OCI-LY7 (cell line): Measurements from ENCODE around the gene TNNT1. TPM values are rescaled to one million over a fixed set of nuclear protein-coding genes. Genes with fewer than 3 reads are reported as not detected.

Source experiments
- BruUV-seq: library from RNA; stranded (reverse); fragments of 400-500 nt; replicated peaks from 2 replicates; lab custom pipeline; 2021; lab: Mats Ljungman, UMichigan
- CTCF ChIA-PET: fragments of 300-600 bp; sonication (Branson Sonifier 250); formaldehyde crosslinking; loops from one replicate; lab custom pipeline; 2022; ENCODE audit warnings: antibody characterized with exemption; ENCODE audit not compliant: unreplicated experiment; lab: Charles Lee
- POLR2A ChIA-PET: fragments of 300-600 bp; sonication (Branson Sonifier 250); formaldehyde crosslinking; loops from one replicate; lab custom pipeline; 2022; ENCODE audit warnings: antibody characterized with exemption; lab: Charles Lee
- DNase-seq: peaks from one replicate; pipeline ENCODE4 v3.0.0-alpha.2; 2015; ENCODE audit warnings: low spot score
- H2AFZ ChIP-seq: fragments of 200-600 bp; sonication (generic), shearing (Covaris generic); 2 replicates; pipeline ENCODE4 v1.6.1; 2014; ENCODE audit warnings: mild to moderate bottlenecking, antibody characterized with exemption, low read length, moderate library complexity
- H3K27ac ChIP-seq: fragments of 200-600 bp; sonication (generic); 2 replicates; pipeline ENCODE4 v1.5.1; 2014; ENCODE audit warnings: mixed run types, low read depth, mild to moderate bottlenecking, moderate library complexity, low read length, inconsistent platforms; ENCODE audit not compliant: poor library complexity, severe bottlenecking
- H3K36me3 ChIP-seq: fragments of 200-600 bp; sonication (generic); 2 replicates; pipeline ENCODE4 v1.6.1; 2014; ENCODE audit warnings: mild to moderate bottlenecking, antibody characterized with exemption, low read length, moderate library complexity, mixed read lengths; ENCODE audit not compliant: insufficient read depth
- H3K4me1 ChIP-seq: fragments of 200-600 bp; sonication (generic); 2 replicates; pipeline ENCODE4 v1.5.1; 2014; ENCODE audit warnings: mild to moderate bottlenecking, low read length; ENCODE audit not compliant: insufficient read depth, poor library complexity, severe bottlenecking
- H3K4me2 ChIP-seq: fragments of 200-600 bp; sonication (generic); 2 replicates; pipeline ENCODE4 v1.6.1; 2014; ENCODE audit warnings: mild to moderate bottlenecking, low read length
- H3K4me3 ChIP-seq: fragments of 200-600 bp; sonication (generic); 2 replicates; pipeline ENCODE4 v1.5.1; 2014; ENCODE audit warnings: mild to moderate bottlenecking, low read depth, low read length; ENCODE audit not compliant: poor library complexity, severe bottlenecking
- H3K79me2 ChIP-seq: fragments of 200-600 bp; sonication (generic); 2 replicates; pipeline ENCODE4 v1.6.1; 2016; ENCODE audit warnings: low read depth, mild to moderate bottlenecking, low read length, moderate library complexity, mixed read lengths; ENCODE audit not compliant: insufficient read depth
- H3K9me2 ChIP-seq: fragments of 200-600 bp; sonication (generic); 2 replicates; pipeline ENCODE4 v1.6.1; 2016; ENCODE audit warnings: mild to moderate bottlenecking, low read length, mixed read lengths; ENCODE audit not compliant: insufficient read depth
- H3K9me3 ChIP-seq: fragments of 200-600 bp; sonication (generic); 2 replicates; pipeline ENCODE4 v1.6.1; 2014; ENCODE audit warnings: mild to moderate bottlenecking, mixed run types, low read length, mixed read lengths
- H4K20me1 ChIP-seq: fragments of 200-600 bp; sonication (generic); 2 replicates; pipeline ENCODE4 v1.6.1; 2014; ENCODE audit warnings: mild to moderate bottlenecking, antibody characterized with exemption, low read length, moderate library complexity, mixed read lengths; ENCODE audit not compliant: insufficient read depth
- EZH2phosphoT487 ChIP-seq: fragments of 200-600 bp; sonication (generic); IDR thresholded peaks from 2 replicates; pipeline ENCODE4 v1.6.1; 2018; ENCODE audit warnings: low read depth, borderline replicate concordance, mild to moderate bottlenecking, mixed run types, antibody characterized with exemption, low read length, moderate library complexity, mixed read lengths
- intact Hi-C: fragments of 100-400 bp; cut with micrococcal nuclease; formaldehyde crosslinking; loops from one replicate; pipeline ENCODE4 v1.10.0; 2022; ENCODE audit not compliant: unreplicated experiment
- total RNA-seq, 2 experiments: library from RNA; depleted of rRNA in 1 of 2; stranded (reverse); fragments of >200 nt in 1 of 2; shearing (Covaris generic) in 1 of 2; gene quantifications; 2 replicates each; pipeline ENCODE4 v1.2.3, GENCODE V29; 2014 to 2022
- TF ChIP-seq, protein P1 (sequence below): fragments of 200-600 bp; sonication (generic); conservative IDR thresholded peaks from 2 replicates; pipeline ENCODE4 v1.5.1; 2014; ENCODE audit warnings: mild to moderate bottlenecking, antibody characterized with exemption, low read length, moderate library complexity, mixed read lengths

Gene TNNT1
- total RNA-seq, 2 experiments from 2014 or later: 11.2 to 21.9 TPM

DNA sequence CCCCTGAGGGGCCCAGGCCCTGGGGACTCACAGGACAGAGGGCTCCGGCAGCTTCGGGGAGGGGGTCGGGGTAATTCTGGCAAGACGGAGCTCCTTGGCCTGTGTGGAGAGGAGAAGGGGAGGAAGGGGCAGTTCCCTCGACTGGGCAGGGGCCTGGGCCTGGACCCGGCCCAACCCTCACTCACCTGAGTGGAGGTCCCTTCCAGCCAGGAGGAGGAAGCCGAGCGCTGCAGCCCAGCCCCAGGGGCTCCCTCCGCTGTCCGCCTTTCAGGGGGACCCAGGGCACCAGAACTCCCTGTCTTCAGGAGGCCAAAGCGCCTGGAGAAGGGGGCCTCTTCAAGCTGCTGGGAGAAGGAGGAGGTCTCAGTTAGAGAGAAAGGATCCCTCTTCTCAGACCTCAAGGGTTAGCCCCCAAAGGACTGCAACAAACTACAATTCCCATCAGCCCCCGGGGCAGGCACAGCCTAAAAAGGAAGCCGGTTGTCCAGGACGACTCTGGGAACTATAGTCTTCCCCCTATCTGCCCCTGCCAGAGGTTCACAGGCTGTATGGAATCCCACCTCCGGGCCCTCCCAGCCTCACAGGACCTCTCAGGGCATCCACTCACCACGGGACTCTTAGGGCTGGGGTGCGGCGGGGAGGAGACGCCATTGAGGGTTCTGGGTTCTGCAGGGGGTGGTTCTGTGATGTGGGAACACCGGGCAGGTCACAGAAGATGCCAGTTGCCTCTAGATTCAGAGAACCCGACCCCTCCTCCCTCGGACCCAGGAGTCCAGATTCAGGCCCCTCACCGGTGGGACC lies 53.5 kb downstream of the TNNT1 start:
- Histone ChIP-seq H3K36me3 (peaks cover 73% of the 10 kb centered on the region), H3K9me2 (no peaks in the 10 kb centered on the region), H3K9me3 (no peaks in the 10 kb centered on the region), H4K20me1 (no peaks in the 10 kb centered on the region), H3K79me2 (no peaks in the 10 kb centered on the region), H3K4me1 (no peaks in the 10 kb centered on the region), H3K4me3 (no peak overlapping the region), H3K27ac (no peak overlapping the region), H3K4me2 (no peak overlapping the region), H2AFZ (no peak overlapping the region)
- intact Hi-C loops: no loop called here
- BruUV-seq: no TSS peak
- TF ChIP-seq, protein P1, sequence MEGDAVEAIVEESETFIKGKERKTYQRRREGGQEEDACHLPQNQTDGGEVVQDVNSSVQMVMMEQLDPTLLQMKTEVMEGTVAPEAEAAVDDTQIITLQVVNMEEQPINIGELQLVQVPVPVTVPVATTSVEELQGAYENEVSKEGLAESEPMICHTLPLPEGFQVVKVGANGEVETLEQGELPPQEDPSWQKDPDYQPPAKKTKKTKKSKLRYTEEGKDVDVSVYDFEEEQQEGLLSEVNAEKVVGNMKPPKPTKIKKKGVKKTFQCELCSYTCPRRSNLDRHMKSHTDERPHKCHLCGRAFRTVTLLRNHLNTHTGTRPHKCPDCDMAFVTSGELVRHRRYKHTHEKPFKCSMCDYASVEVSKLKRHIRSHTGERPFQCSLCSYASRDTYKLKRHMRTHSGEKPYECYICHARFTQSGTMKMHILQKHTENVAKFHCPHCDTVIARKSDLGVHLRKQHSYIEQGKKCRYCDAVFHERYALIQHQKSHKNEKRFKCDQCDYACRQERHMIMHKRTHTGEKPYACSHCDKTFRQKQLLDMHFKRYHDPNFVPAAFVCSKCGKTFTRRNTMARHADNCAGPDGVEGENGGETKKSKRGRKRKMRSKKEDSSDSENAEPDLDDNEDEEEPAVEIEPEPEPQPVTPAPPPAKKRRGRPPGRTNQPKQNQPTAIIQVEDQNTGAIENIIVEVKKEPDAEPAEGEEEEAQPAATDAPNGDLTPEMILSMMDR: no peak
- no peak for TF ChIP-seq EZH2phosphoT487
- POLR2A ChIA-PET: no interaction called here
- CTCF ChIA-PET: no interaction called here
- no peak for DNase-seq

DNA sequence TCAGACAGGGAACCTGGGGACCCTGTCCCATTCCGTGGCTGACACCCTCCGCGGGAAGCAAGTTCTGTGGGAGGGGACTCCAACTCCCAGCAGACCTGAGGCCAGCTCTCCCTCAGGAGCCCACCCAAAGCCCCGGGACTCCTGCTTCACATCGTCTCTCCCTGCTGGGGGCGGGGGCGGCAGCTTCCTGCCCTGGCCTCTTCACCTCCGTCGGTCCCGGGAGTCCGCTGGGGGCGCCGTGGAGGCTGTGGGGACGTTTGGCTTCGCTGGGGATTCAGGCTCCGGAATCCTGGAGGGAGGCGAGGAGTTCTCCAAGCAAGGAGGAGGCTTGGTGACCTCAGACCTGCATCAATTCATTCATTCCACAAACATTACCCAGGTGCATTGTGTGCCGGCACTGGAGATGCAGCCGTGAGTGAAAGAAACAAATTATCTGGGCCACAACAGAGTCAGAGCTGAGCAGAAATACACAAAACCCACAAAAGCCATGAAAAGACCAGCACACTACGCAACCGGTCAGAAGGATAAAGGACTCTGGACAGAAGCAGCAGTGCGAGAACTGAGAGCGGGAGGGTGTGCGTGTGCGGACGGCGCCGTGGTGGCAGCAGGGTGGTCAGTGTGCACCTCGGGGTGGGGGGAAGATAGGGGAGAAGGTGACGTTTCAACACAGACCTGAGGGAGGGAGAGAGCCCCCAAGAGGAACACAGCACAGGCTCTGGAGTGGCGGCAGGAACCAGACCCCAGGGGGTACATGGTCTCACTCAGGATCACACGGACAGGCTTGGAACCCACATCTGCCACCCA lies 54.3 kb downstream of the TNNT1 start:
- Histone ChIP-seq H3K27ac (no peak overlapping the region), H4K20me1 (no peaks in the 10 kb centered on the region), H3K4me1 (no peaks in the 10 kb centered on the region), H3K79me2 (no peaks in the 10 kb centered on the region), H3K36me3 (peaks cover 73% of the 10 kb centered on the region), H2AFZ (no peak overlapping the region), H3K9me3 (no peaks in the 10 kb centered on the region), H3K4me2 (no peak overlapping the region), H3K9me2 (no peaks in the 10 kb centered on the region), H3K4me3 (no peak overlapping the region)
- BruUV-seq: no TSS peak
- intact Hi-C loops: no loop called here
- ChIA-PET CTCF (no interaction called here), POLR2A (no interaction called here)
- no peak for TF ChIP-seq EZH2phosphoT487
- TF ChIP-seq, protein P1: no peak
- DNase-seq: no peak
